Measurements from ENCODE around the gene DKK3.

GRCh38 chr11:11980841-11981308 is 27.6 kb downstream of the DKK3 start:
- TF ChIP-seq RAD21 (IDR thresholded peaks at IDR 0.05) = no peak
- TF ChIP-seq HNF4A (conservative IDR thresholded peaks at IDR 0.05) = no peak
- no peak for TF ChIP-seq CTCF (IDR thresholded peaks at IDR 0.05; ENCODE audit: low read depth, low read length, missing input control)
- no peak for TF ChIP-seq SP1 (IDR thresholded peaks at IDR 0.05)
- no peak for TF ChIP-seq TAF1 (conservative IDR thresholded peaks at IDR 0.05)
- TF ChIP-seq ATF3 (IDR thresholded peaks at IDR 0.05) = no peak
- no peak for TF ChIP-seq RXRA (IDR thresholded peaks at IDR 0.05)
- TF ChIP-seq REST (IDR thresholded peaks at IDR 0.05) = no peak
- TF ChIP-seq YY1 (IDR thresholded peaks at IDR 0.05) = no peak
